ENCODE measurements around the gene NME9. TPM values are rescaled to one million over a fixed set of nuclear protein-coding genes. Genes with fewer than 3 reads are reported as not detected.

Gene NME9
- total and polyA plus RNA-seq, 10 of the 15 experiments (the other 5 are each of a cell fraction or from before 2014, with no cell fraction given): 0.09 to 0.68 (median 0.22) TPM; not detected in 6

DNA sequence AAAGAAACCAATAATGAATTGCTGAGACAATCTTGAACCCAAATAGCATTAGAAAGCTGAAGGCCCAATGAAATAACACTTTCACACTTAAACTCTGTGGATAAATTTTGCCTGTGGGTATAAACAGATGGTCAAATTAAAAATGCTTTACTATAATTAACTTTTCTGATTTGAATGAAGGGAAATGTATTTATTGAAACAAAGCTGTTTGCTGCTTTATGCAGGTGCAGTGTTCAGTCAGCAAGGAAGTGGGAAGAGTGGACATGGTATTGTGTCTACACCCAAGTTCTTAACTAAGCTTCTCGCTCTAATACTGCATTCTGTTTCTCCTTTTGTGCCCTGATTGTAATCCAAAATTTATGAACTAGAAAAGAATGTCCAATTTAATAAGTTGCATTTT, 31.8 kb downstream of the NME9 start:
- Histone ChIP-seq H3K27ac (ENCODE audit: control insufficient read depth, insufficient read depth) (no peak overlapping the region), H3K9me3 (replicated peaks; ENCODE audit: control insufficient read depth, insufficient read depth, low read length) (no peaks in the 10 kb centered on the region), H4K20me1 (ENCODE audit: control insufficient read depth, insufficient read depth) (no peaks in the 10 kb centered on the region), H3K79me2 (ENCODE audit: control insufficient read depth, insufficient read depth, low read length) (no peaks in the 10 kb centered on the region), H3K36me3 (ENCODE audit: control insufficient read depth in 2 of 2, insufficient read depth in 2 of 2, low read length in 1 of 2) (peaks cover 1 to 6% of the 10 kb centered on the region in 2 experiments; a peak in 3 of 4 replicates), H3K27me3 (replicated peaks in 1 of 2; ENCODE audit: control insufficient read depth in 2 of 2, insufficient read depth in 2 of 2, low read length in 1 of 2) (no peaks in the 10 kb centered on the region), H3K4me3 (no peak overlapping the region), H3K4me1 (ENCODE audit: control insufficient read depth, insufficient read depth, low read length) (no peaks in the 10 kb centered on the region), H3K4me2 (ENCODE audit: control insufficient read depth, insufficient read depth) (no peak overlapping the region), H3K9ac (ENCODE audit: control insufficient read depth, insufficient read depth, low read length) (no peak overlapping the region), H2AFZ (ENCODE audit: control insufficient read depth, low read depth, low read length) (no peak overlapping the region)
- in situ Hi-C loops (cut with MboI): no loop called here
- CTCF ChIA-PET: no interaction called here
- DNase-seq (ENCODE audit: low read depth, low spot score) (no peak), FAIRE-seq (no peak), ATAC-seq (no peak)
- POLR2A ChIA-PET: no interaction called here
- no peak for TF ChIP-seq BACH1 (IDR thresholded peaks at IDR 0.05; ENCODE audit: borderline replicate concordance)
- no peak for TF ChIP-seq CREM (IDR thresholded peaks at IDR 0.05; ENCODE audit: low read depth)
- TF ChIP-seq SIX5 (IDR thresholded peaks at IDR 0.05; ENCODE audit: low read depth, low read length, severe bottlenecking): no peak
- TF ChIP-seq SUZ12 (IDR thresholded peaks at IDR 0.05; ENCODE audit: unreplicated experiment): no peak
- TF ChIP-seq RAD51 (IDR thresholded peaks at IDR 0.05): no peak
- no peak for TF ChIP-seq ATF2 (IDR thresholded peaks at IDR 0.05; ENCODE audit: low read length)
- no peak for TF ChIP-seq FOS (IDR thresholded peaks at IDR 0.05; ENCODE audit: borderline replicate concordance, extremely low read depth, insufficient read length)
- no peak for TF ChIP-seq SUPT20H (IDR thresholded peaks at IDR 0.05; ENCODE audit: borderline replicate concordance, control insufficient read depth, low read depth, low read length)
- no peak for TF ChIP-seq MAX (IDR thresholded peaks at IDR 0.05; ENCODE audit: low read depth, low read length)
- TF ChIP-seq, protein P1, sequence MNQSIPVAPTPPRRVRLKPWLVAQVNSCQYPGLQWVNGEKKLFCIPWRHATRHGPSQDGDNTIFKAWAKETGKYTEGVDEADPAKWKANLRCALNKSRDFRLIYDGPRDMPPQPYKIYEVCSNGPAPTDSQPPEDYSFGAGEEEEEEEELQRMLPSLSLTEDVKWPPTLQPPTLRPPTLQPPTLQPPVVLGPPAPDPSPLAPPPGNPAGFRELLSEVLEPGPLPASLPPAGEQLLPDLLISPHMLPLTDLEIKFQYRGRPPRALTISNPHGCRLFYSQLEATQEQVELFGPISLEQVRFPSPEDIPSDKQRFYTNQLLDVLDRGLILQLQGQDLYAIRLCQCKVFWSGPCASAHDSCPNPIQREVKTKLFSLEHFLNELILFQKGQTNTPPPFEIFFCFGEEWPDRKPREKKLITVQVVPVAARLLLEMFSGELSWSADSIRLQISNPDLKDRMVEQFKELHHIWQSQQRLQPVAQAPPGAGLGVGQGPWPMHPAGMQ (IDR thresholded peaks at IDR 0.05; ENCODE audit: borderline replicate concordance): no peak
- TF ChIP-seq POLR2AphosphoS2 (IDR thresholded peaks at IDR 0.05; ENCODE audit: low read depth, low read length): no peak
- no peak for TF ChIP-seq BRCA1 (IDR thresholded peaks at IDR 0.05; ENCODE audit: low read depth, low read length)
- TF ChIP-seq SREBF1 (IDR thresholded peaks at IDR 0.05; ENCODE audit: low read length): no peak
- WGBS (ENCODE audit: insufficient coverage, insufficient replicate concordance, low lambda C conversion rate, missing lambda C conversion rate): 93% methylated on average over 1 of the region's 1 CpG
- intact Hi-C loops (cut with micrococcal nuclease; ENCODE audit: unreplicated experiment): no loop called here
- no TSS peak for BruUV-seq (replicated peaks)
- RAD21 ChIA-PET (ENCODE audit: unreplicated experiment): no interaction called here
- SMC1A ChIA-PET (ENCODE audit: uncharacterized antibody, unreplicated experiment): no interaction called here

Data from GM12878 (cell line).